GM21447 (cell line): ENCODE measurements around the gene TRABD2B.

Experiments used
- ATAC-seq: cut with Tn5 transposase; IDR thresholded peaks from one replicate; pipeline ENCODE4 v1.9.1; 2021; ENCODE audit not compliant: unreplicated experiment

TRABD2B gene

DNA sequence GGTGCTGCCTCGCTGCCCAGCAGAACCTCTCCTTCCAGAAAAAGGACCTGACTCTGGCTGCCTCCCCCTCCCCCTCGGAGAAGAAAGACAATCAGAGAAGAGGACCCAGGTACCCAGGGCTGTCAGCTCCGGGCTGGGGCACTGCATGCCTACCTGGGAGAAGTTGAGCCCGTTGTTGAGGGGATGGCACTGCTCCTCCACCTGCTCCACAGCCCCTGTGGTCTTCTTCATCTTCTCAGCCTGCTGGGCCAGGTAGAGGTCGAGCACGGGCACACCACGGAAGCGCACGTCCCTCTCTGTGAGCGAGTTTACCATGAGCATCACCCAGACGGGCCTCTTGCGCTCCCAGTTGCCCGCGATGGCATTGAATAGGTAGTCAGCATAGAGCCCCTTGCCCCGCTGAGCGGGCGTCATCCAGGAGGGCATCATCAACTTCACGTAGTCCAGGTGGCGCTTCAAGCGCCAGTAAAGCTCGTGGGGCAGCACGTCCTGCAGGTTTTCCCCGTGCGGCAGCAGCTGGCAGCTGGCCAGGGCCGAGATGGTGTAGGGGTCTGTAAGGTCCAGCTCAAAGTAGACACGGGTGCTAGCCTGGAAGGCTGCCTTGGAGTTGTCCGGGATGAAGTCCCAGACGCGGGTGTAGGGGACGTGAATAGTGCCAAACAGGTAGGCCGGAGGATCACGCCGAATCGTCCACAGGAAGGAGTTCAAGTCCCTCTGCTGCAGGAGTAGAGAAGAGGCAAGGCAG is 3.1 kb downstream of the TRABD2B start:
- ATAC-seq = no peak

GRCh38 chr1:47993416-47993740 is 3.8 kb downstream of the TRABD2B start:
- no peak for ATAC-seq

- ATAC-seq = no peak
Measured at GRCh38 chr1:47992720-47993415, 4.3 kb downstream of the TRABD2B start.

DNA sequence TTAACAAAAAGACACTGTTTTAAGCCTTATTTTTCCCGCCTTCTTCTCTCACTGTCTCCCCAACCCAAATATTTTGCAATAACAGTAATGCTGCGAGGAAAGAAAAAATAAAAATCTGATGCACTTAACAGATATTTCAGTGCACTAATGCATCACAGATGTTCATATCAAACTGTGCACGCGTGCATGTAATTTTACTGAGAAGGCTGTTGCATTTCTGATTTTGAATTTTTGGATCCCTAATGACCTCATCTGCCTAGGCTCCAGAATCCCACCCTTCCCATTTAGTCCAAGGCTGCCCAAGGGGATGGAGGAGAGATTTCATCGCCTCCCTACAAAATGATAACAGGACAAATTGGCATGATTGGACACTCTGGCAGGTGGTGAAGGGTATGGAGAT is 5.5 kb downstream of the TRABD2B start:
- ATAC-seq = no peak

- ATAC-seq = no peak
Measured at GRCh38 chr1:47991187-47991586, 6.0 kb downstream of the TRABD2B start.

GRCh38 chr1:47990286-47990685 is 6.9 kb downstream of the TRABD2B start:
- no peak for ATAC-seq

- no peak for ATAC-seq
Measured at GRCh38 chr1:47987601-47988000, 9.6 kb downstream of the TRABD2B start.

DNA sequence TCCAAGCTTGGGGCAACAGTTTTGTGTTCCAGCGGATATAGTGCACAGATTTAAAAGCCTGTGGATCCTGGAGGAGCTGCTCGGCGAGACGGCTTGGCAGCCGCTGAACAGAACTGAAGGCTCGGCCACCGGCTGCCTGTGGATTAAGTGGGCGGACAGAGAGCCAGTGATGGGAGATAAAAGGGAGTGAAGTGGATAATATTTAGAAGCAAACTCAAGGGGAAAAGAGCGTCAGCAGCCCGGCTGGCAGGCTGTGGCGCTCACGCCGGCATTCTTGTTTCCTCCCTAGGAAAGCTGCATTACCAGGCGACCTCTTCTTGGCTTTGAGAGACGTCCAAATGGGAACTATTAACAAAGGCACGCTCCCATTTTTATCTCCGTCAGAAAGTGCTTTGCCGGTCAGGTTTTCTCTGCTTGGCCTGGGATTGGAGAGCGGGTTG is 10.4 kb downstream of the TRABD2B start:
- ATAC-seq = no peak

- no peak for ATAC-seq
Measured at GRCh38 chr1:47985018-47985417, 12.2 kb downstream of the TRABD2B start.

- ATAC-seq = no peak
Measured at GRCh38 chr1:47984175-47984789, 12.9 kb downstream of the TRABD2B start.

- ATAC-seq = no peak
Measured at GRCh38 chr1:47983691-47984090, 13.5 kb downstream of the TRABD2B start.

- ATAC-seq = no peak
Measured at GRCh38 chr1:47981667-47982350, 15.4 kb downstream of the TRABD2B start.

- no peak for ATAC-seq
Measured at GRCh38 chr1:47980501-47980900, 16.7 kb downstream of the TRABD2B start.

DNA sequence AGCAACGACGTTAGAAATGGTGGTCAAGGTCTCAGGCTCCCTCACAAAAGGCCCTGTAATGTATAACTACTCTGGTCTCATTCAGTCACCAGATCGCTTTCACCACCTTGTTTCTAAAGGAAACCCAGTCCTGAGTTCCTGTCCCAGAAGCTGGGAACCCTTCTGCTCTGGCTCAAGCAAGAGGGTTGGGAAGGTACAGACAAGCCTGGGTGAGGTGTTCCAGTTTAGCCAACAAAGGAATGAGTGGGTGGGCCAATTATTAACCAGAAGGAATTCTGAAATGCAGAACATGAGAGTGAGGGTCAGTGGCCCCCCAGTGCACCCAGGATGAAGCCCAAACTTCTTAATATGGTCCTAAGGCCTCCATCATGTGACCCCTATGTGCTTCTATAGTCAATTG is 17.5 kb downstream of the TRABD2B start:
- ATAC-seq = no peak

- no peak for ATAC-seq
Measured at GRCh38 chr1:47978486-47978885, 18.7 kb downstream of the TRABD2B start.

GRCh38 chr1:47976728-47977127 is 20.5 kb downstream of the TRABD2B start:
- ATAC-seq = no peak

DNA sequence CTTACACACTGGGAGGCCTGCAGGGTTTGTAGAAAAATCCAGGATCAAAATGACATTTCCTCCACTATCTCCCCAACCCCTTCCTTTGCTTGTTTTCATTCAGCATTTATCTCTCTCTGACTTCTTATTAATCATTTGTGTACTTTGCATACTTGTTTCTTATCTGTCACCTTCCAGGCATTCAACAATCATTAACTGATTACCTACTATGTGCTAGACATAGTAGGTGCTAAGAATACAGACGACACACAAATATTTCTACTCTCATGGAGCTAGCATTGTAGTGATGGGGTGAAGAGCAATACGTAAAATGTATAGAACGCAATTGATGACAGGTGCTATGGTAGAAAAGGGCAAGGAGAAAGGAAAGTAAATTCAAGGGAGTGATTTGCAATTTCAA is 20.9 kb downstream of the TRABD2B start:
- ATAC-seq = no peak

- ATAC-seq = no peak
Measured at GRCh38 chr1:47975302-47975921, 21.8 kb downstream of the TRABD2B start.

DNA sequence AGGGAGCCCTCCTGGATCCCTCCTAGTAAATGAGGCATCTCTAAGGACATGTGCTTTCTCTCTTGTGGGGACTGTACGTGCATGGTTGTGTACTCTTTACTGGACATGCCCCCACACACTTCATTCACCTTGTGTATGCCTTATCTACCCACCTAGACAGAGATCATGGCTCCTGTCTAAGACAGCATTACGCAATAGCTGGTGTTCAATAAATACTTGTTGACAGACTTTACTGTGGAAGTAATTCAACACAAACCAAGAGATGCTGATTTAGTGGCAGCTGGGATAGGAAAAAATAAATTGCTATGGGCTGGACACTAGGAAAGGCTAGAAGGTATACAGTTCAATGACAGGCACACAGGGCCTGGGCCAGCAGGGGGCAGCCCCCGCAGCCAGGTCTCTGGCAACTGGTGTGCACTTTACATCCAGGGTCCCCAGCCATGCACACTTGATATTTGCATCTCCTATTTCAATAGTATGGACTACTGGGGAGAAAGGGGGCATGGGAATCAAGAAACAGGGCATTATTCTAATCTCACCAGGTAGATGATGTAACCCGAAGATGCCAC is 24.2 kb downstream of the TRABD2B start:
- ATAC-seq = no peak

DNA sequence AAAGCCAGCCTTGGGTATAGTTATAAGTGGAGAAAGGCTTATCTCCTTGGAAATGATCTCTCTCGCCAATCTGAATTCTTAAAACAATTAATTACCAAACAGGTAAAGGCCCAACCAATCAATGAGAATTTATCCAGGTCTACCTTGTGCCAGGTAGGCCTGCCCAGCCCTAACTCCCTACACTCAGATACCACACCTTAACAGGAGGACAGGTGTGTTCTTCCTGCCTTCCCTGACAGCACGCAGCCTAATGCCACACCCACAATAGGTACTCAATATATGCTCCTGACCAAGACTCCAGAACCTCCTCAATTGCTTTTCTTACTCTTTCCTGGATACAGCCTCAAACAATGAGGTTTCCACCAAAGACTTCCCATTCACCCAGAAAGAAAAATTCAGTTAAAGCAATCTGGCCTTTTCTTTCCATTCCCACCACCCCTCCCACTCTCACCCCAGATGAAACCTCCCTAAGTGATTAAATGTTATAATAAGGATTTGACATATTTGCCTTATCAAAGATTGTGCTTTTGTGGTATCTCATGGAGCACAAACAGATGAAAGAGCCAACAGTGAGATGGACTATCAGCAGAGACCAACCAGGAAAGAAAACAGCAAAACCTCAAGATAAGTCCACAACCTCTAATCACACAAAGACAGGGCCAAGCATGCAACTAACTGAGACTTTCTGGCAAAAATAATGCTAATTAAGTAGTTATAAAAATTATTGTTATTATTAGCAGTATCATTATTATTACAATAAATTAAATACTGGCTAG is 25.6 kb downstream of the TRABD2B start:
- ATAC-seq = no peak
